NCI-H345 treated with DMSO at 0.1 percent for 48 hours (cell line): ENCODE results near the gene CTNNA2.
"Not testable (repeated sequence)": the region's sequence is repeated elsewhere in the genome, so short reads cannot be mapped to it uniquely, and the experiment has no call there.

ENCODE experiments used
- DNase-seq: peaks from one replicate; lab custom pipeline; 2025; ENCODE audit not compliant: unreplicated experiment; lab: John Stamatoyannopoulos, UW

CTNNA2 gene

DNA sequence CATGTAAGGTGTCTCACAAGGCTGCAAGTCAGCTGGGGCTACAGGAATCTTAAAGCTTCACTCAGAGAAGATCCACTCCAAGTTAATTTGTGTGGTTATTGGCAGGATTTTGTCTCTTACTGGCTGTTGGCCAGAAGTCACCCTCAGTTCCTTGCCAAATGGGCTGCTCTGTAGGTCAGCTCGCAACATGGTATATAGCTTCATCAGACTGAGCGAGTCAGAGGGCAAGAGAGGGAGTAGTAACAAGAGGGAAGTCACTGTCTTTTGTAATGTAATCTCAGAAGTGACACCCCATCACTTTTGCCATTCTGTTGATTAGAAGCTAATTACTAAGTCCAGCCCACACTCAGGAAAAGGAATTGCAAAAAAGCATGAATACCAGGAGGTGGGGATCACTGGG is 672.2 kb downstream of the CTNNA2 start:
- no peak for DNase-seq

DNA sequence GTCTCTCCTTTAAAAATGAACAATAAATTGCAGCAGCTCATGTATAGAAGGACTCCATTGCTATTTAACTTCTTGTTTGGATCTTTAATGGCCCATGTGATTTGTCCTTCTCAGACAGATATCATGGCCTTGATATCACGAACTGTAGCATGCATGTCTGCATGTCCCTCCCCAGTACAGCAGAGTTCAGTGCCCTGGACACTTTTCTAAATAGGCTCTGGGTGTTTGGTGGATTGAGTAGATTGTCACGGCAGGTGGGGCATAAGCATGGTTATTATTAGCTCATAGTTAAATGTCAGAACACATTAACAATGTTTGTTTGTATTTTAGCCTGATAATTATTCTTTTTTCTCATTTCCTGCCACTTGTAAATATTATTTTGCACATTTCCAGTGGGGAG is 673.4 kb downstream of the CTNNA2 start:
- no peak for DNase-seq

GRCh38 chr2:80187156-80187555 is 674.3 kb downstream of the CTNNA2 start:
- DNase-seq = no peak

GRCh38 chr2:80190166-80190565 is 677.3 kb downstream of the CTNNA2 start:
- no peak for DNase-seq

DNA sequence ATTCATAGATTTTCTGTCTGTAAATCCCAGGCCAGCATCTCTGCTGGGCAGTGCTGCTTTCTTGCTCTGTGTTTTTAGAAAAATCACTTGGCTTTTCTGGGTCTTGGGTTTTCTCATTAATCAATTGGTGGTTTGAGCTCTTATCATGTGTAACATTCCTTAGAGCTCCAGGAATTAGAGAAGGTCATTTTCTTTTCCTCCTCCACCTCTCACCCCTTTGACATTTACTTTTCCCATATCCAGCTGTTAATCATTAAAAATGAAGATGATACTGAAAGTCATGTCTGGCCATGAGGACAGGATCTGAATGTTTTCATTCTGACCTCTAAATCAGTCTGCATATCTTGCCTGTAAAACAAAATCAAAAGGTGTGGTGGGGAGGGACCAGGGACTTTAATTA is 680.7 kb downstream of the CTNNA2 start:
- DNase-seq = no peak

GRCh38 chr2:80195034-80195433 is 682.2 kb downstream of the CTNNA2 start:
- no peak for DNase-seq

GRCh38 chr2:80198042-80198441 is 685.2 kb downstream of the CTNNA2 start:
- DNase-seq = no peak

- DNase-seq = no peak
Observed at GRCh38 chr2:80199504-80199903, 686.7 kb downstream of the CTNNA2 start.

DNA sequence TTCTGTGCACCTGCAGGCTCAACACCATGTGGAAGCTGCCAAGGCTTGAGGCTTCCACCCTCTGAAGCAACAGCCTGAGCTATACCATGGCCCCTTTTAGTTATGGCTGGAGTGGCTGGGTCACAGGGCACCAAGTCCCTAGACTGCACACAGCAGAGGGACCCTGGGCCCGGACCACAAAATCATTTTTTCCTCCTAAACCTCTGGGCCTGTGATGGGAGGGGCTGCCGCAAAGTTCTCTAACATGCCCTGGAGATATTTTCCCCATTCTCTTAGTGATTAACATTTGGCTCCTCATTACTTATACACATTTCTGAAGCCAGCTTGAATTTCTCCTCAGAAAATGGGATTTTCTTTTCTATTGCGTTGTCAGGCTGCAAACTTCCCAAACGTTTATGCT is 691.1 kb downstream of the CTNNA2 start:
- not testable (repeated sequence) for DNase-seq

GRCh38 chr2:80205498-80205897 is 692.6 kb downstream of the CTNNA2 start:
- DNase-seq = no peak

GRCh38 chr2:80209458-80209857 is 696.6 kb downstream of the CTNNA2 start:
- no peak for DNase-seq

GRCh38 chr2:80217446-80217845 is 704.6 kb downstream of the CTNNA2 start:
- no peak for DNase-seq

DNA sequence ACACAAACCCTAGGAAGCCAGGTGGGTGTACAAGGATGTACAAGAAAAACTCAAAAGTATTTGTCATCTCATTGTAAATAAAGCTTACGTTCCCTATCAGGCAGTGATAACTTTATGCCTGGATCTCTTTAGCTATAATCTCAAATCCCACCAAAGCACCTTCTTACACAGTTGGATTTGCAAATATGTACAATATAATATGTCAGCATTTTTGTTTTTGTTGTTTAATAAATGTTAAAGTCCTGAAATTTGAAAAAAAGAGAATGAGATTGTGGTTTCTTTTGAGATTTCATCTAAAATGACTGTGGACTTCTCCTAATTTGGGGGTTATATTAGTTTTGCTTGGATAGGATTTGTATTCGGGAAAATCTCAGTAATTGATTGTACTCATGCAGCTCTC is 709.8 kb downstream of the CTNNA2 start:
- no peak for DNase-seq

DNA sequence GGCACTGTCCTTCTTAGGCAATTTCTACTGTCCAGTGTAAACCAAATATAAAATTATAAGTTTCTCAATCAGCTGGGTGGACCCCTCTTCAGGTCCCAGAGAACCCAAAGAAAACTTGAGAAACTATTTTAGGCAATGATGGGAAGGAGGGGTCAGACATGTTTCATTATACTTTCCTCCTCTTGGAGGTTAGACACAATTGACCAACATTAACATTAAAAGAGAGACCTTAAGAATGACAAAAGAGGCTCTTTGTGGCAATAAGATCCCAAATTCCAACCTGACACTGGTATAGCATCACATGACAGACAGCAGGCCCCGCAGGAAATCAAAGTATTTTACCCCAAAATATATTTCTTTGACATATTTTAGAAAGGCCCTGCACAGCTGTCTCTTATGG is 718.6 kb downstream of the CTNNA2 start:
- no peak for DNase-seq

DNA sequence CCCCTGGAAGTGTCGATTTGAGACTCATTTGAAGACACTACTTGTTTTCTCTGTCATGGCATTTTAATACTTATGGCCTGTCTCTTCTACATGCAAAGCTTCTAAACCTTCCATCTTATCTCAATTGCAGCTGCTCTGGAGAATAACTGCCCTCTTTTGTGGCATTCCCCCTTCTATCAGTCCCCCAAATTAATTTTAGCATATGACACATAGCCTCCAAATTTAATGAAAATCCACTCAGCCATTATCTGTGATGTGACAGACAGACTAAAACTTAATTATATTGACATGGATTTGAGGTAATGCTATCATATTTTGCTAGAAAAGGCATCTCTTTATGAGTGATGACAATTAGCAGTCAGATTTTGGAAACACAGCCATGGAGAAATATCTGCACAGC is 720.5 kb downstream of the CTNNA2 start:
- DNase-seq = no peak

GRCh38 chr2:80238692-80239469 is 726.0 kb downstream of the CTNNA2 start:
- DNase-seq = no peak

DNA sequence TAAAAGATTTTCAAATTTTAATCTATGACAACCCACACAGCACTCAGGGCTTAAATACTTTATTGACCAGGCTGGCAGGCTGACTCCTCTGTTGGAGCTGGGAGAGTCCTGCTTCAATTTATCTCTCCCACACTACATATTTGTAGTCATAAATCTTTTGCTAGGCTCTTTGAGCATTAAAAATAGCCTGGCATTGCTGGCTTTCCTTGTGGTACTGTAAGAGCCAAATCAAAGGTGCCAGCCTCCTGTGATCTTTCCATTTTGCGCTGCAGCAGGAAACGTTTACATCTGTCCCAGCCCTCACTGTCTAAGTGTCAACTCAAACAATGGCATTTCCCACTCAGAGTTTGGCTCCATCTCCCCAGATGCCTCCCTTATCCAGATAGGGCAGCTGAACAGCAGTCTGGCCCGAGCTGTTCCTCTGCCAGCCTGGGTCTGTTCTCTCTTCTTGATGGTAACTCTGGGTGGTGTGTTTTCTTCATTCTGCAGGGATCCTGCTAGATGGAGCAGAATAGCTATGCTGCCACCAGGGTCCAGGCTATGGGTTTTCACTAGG is 729.6 kb downstream of the CTNNA2 start:
- DNase-seq = peak; percentile 37

DNA sequence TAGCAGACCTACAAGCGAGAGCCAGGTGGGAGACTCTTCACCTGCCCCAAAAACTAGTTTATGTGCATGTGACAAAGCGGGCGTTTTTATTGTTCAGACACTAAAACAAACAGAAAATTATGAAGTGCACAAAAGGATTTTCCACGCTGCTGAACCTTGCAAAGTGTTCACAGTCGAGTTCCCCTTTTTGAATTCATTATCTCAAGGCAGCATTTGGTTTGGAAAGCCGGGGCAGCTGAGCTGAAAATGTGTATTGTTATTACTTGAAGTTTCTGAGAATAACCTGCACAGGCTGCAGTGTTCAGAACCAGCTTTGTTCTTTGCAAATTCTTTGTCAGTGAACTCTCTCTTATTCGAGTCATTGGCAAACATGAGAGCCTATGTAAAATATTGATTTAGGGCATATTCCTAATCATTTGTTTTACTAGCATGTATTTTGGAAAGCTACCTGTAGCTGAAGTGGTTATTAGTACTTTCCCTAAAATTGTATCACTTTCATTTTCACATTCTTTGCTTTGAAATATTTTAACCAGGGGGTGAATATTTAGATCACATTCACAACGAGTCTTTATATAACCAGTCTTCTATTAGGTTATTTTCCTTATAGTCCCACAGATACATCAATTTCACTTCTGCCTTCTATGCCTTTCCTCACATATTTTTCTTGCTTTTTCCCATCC is 732.2 kb downstream of the CTNNA2 start:
- peak; percentile 67 for DNase-seq

GRCh38 chr2:80246534-80246933 is 733.7 kb downstream of the CTNNA2 start:
- no peak for DNase-seq

DNA sequence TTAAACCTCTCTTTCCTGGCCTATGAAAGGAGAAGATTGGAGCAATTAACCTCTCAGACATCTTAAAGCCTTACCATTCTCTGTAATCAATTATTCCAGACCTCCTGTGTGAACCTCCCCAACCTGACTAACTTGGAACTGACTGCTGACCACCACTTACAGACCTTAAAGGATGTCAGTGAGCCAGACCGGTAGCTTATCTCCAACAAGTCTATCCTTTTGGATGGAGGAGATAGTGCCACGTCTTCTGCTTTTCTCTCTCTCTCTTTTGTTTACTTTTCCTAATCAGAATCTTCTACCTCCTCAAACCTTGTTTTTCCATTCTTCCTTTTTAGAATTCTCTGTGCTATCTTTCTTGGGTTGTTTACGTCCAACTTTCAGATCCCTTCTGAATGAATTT is 734.5 kb downstream of the CTNNA2 start:
- no peak for DNase-seq

GRCh38 chr2:80248146-80248545 is 735.3 kb downstream of the CTNNA2 start:
- no peak for DNase-seq

GRCh38 chr2:80252294-80252986 is 739.6 kb downstream of the CTNNA2 start:
- DNase-seq = no peak
